NCI-H526 treated with DMSO at 0.1 percent for 48 hours (cell line): Measurements from ENCODE around the gene ABHD14A.

Source experiments
- DNase-seq: peaks from one replicate; lab custom pipeline; 2025; lab: John Stamatoyannopoulos, UW

The ABHD14A gene

DNA sequence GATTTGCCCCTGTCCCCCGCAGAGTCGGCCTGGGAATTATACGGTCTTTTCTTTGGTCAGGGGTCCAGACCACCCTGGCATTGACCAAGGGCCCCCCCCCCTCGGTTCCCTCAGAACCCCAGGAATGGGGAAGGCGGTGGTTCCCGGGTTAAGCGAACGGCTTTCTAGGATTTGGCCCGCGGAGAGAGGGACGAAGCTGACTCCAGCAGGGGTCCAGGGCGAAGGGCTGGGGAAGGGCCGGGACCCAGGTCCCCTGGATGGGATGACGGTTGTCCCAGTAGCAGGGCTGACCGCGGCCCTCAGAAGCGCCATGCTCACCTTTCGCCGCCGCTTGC lies 33.4 kb upstream of the ABHD14A start:
- DNase-seq = no peak

DNA sequence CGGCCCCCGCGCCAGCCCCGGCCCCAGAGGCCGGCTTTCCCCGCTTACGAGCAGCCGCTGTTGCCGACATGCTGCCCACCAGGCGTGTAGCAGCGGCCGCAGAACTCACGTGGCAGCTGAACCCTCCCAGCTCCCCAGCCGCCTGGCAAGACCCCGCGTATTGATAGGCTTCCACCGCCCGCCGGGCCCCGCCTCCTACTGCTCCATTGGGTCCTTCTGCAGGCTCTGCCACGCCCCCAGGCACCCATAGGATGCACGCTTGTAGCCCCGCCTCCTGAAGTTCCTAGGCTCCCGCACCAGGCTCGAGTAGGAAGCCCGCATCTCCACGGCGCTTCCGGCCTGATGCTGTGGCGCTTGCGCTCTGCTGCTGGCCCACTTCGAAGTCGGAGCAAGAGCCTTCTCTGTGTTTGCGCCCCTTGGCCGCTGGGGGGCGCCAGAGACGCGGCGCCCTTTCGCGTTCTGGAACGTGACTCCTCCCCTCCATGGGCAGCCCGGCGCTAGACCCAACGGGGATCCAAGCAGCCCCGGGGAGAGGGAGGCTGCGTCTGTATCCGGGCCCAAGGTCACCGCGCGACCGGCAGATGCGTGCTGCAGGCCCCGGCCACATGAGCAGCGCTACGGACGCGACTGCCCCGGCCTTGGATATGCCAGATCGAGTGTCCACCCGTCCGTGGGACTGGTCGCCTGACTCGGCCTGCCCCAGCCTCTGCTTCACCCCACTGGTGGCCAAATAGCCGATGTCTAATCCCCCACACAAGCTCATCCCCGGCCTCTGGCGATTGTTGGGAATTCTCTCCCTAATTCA lies 32.9 kb upstream of the ABHD14A start, which contains the start of the genes PARP3 and RRP9:
PARP3 (plus strand) TSS at position 566 of the 805 bp plus-strand sequence. CDS start 993 bp downstream, outside the sequence.
RRP9 (minus strand) TSS at position 107 of the 805 bp plus-strand sequence; CDS start at position 70, 37 bp downstream.
- peak; percentile 98 for DNase-seq

DNA sequence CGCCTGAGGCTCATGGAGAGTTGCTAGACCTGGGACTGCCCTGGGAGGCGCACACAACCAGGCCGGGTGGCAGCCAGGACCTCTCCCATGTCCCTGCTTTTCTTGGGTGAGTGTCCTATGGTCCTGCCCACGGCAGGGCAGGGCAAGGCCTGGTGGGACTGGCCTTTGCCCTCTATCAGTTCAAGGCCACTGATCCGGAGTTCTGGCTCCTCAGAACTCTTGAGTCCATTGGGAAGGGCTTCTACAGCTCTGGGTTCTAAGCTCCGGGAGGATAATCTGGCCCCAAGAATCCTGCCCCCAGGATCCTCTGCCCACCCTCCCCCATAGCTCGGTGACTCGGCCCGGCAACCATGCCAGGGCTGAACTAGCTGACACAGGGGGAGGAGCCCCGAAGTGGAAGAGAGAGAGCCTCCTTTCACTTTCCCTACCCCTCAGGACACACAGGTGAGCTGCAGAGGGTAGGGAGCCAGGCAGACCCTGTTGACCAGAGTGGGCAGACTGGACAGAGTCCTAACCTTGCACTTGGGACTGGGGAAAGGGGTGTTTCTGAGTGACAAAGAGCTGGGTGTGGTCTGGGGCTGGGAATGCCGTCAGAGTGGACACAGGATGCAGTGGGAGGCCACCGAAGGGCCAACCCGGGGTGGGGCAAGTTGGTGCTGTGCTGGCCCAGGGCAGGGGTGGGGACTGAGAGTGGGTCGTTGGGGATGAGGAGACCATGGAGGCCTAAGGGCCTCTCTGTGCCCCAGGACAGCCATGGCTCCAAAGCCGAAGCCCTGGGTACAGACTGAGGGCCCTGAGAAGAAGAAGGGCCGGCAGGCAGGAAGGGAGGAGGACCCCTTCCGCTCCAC lies 32.0 kb upstream of the ABHD14A start:
- DNase-seq = no peak

DNA sequence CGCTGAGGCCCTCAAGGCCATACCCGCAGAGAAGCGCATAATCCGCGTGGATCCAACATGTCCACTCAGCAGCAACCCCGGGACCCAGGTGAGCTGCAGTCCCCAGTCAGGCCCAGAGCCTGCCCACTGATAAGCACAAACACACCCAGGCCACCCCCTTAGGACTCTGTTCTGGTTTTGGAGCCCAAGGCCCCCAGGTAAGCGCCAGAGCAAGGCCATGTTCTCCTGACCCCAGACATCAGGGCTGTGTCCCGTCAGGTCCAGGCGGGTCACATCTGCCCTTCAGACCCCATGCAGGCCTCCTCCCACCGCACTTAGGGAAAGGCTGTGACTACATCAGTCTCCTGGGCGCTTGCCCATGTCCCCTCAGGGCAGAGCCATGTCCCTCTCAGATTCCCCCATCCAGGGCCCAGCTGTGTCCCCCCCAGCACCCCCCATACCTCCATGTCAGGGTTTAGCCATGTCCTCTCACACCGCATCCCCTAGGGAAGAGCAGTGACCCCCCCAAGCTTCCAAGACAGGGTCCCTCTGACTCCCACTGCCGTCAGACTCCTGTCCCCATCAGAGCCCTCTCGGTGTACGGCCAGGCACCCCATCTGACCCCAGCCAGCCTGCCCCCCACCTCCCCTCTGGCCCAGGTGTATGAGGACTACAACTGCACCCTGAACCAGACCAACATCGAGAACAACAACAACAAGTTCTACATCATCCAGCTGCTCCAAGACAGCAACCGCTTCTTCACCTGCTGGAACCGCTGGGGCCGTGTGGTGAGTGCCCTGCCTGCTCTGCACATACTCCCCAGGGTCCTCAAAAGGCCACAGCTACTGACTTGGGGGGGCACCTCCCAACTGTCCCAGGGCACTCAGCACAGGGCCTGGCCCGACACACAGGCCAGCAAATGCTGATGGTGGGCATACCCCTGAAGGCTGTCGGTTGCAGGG lies 31.1 kb upstream of the ABHD14A start:
- DNase-seq = no peak

DNA sequence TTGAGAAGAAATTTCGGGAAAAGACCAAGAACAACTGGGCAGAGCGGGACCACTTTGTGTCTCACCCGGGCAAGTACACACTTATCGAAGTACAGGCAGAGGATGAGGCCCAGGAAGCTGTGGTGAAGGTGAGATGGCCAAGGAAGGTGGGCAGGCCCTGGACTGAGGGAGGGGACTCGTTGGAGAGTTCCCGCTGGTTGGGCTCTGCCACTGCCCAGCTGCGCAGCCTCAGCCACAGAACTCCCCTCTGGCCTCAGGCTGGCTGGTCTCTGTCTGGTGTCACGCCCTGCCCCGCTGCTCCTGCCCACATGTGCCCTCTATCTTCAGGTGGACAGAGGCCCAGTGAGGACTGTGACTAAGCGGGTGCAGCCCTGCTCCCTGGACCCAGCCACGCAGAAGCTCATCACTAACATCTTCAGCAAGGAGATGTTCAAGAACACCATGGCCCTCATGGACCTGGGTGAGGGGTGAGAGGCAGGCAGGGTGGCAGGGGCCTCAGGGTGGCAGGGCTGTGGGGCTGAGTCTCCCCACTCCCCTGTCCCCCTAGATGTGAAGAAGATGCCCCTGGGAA lies 30.3 kb upstream of the ABHD14A start:
- no peak for DNase-seq

DNA sequence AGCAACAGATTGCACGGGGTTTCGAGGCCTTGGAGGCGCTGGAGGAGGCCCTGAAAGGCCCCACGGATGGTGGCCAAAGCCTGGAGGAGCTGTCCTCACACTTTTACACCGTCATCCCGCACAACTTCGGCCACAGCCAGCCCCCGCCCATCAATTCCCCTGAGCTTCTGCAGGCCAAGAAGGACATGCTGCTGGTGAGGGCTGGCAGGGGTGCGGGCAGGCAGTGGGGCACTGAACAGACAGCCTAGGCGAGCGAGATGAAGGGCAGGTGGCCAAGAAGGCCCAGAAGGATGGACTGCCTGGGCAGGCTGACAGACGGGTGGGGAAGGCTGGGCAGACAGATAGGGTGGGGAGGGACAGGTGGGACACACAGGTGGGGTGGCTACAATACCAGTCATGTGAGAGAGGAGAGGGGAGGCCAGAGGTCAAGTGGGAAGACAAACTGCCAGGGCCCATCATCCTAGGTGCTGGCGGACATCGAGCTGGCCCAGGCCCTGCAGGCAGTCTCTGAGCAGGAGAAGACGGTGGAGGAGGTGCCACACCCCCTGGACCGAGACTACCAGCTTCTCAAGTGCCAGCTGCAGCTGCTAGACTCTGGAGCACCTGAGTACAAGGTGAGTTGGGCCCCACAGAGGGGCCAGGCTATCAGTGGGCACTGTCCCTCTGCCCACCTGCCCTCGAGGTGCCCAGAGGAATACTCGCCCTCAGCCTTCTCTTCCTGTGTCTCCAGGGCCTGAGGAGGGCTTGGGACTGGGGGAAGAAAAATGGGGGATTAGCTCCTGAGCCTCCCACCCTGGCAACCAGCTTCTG lies 29.6 kb upstream of the ABHD14A start:
- no peak for DNase-seq

- DNase-seq = no peak
Measured at GRCh38 chr3:51945926-51946705, 28.7 kb upstream of the ABHD14A start.

- no peak for DNase-seq
Measured at GRCh38 chr3:51946796-51947195, 28.1 kb upstream of the ABHD14A start.

DNA sequence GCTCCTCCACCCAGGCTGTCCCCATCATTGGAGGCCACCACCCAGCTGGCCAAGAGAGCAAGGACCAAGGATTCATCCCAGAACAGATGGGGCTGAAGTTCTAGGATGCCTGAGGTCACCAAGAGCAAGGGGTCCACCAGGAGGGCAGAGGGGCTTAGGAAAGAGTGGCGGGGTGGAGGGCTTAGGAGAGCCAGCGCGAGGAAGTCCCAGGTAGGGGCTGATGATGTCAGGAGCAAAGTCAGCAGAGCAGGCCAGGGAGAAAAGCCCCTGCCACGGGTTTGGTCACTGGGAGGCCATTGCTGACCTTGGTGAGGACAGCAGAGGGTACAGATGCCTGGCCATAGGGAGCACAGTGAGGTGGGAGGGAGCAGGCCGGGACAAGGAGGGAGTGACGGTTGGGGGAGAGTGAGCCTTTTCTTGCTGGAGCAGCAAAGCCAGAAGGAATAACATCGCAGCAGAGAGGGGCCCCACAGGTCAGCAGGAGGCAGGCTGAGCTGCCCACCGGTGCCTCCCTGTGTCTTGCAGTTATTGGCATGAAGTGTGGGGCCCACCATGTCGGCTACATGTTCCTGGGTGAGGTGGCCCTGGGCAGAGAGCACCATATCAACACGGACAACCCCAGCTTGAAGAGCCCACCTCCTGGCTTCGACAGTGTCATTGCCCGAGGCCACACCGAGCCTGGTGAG lies 27.5 kb upstream of the ABHD14A start:
- no peak for DNase-seq

- no peak for DNase-seq
Measured at GRCh38 chr3:51948016-51948580, 26.8 kb upstream of the ABHD14A start.

GRCh38 chr3:51949121-51949520 lies 25.7 kb upstream of the ABHD14A start:
- no peak for DNase-seq

DNA sequence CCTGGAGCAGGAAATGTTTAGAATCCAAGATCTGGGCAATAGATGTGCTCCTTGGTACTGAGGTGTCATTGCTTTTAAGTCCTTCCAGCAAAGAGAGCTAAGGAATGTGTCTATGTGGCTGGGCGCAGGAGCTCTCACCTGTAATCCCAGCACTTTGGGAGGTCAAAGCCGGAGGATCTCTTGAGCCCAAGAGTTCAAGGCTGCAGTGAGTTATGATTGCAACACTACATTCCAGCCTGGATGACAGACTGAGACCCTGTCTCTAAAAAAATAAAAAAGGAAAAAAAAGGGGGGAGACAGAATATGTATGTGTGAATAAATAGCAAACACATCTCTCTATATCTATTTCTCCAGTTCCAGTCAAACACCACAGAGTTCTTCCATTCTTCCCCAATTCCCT lies 24.0 kb upstream of the ABHD14A start:
- no peak for DNase-seq

DNA sequence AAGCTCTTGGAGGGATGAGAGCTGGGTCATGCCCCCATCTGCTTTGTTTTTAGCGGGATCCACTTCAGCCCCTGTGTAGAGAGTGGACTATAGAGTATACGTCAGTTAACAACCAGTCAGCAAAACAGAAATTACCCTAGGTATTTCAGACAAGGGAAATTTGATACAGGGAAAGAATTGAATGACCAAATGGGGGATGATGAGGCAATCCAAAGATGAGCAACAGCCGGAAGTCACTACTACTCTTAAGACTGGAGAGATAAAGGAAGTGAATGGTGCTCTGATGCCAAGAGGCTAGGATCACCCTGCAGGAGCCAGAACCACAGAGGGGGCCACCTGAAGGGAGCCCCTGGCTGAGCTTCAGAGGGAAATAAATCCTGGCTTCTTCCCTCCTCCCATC lies 21.4 kb upstream of the ABHD14A start:
- no peak for DNase-seq

GRCh38 chr3:51954105-51954504 lies 20.8 kb upstream of the ABHD14A start:
- no peak for DNase-seq

DNA sequence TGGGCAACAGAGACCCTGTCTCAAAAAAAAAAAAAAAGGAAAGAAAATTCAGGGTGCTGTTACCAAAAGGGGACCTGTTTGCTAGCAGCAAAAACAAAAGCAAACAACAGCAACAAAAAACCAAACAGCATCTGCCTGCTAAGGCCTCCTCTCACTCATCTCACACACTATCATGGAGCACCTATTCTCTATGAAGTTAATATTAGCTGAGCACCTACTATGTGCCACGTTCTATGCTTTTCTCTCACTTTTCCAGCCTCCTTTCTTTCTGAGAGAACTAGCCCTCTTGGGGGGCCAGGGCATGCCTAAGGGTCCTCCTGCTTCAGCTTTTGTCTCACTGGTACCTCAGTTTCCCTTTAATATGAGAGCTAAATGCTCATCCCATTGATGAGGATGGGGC lies 20.2 kb upstream of the ABHD14A start:
- DNase-seq = no peak

GRCh38 chr3:51955175-51955892 lies 19.5 kb upstream of the ABHD14A start, which contains the start of gene GPR62:
TSS of gene GPR62 (plus strand) at chr3:51955381. CDS start at chr3:51955653, 272 bp downstream.
- no peak for DNase-seq

DNA sequence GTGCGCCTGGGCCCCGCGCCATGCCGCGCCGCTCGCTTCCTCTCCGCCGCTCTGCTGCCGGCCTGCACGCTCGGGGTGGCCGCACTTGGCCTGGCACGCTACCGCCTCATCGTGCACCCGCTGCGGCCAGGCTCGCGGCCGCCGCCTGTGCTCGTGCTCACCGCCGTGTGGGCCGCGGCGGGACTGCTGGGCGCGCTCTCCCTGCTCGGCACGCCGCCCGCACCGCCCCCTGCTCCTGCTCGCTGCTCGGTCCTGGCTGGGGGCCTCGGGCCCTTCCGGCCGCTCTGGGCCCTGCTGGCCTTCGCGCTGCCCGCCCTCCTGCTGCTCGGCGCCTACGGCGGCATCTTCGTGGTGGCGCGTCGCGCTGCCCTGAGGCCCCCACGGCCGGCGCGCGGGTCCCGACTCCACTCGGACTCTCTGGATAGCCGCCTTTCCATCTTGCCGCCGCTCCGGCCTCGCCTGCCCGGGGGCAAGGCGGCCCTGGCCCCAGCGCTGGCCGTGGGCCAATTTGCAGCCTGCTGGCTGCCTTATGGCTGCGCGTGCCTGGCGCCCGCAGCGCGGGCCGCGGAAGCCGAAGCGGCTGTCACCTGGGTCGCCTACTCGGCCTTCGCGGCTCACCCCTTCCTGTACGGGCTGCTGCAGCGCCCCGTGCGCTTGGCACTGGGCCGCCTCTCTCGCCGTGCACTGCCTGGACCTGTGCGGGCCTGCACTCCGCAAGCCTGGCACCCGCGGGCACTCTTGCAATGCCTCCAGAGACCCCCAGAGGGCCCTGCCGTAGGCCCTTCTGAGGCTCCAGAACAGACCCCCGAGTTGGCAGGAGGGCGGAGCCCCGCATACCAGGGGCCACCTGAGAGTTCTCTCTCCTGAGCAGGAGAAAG lies 18.7 kb upstream of the ABHD14A start:
- DNase-seq = no peak
